Daoy (cell line): Measurements from ENCODE around the gene CLTCL1. TPM values are rescaled to one million over a fixed set of nuclear protein-coding genes. Genes with fewer than 3 reads are reported as not detected.
"Not testable (repeated sequence)": the region's sequence is repeated elsewhere in the genome, so short reads cannot be mapped to it uniquely, and the experiment has no call there.

Experiments used
- DNase-seq: peaks from one replicate; pipeline ENCODE4 v3.0.0-alpha.2; 2015; ENCODE audit warnings: low read depth
- total RNA-seq: library from RNA; depleted of rRNA; stranded (reverse); fragments of >200 nt; shearing (Covaris generic); gene quantifications from 2 replicates; pipeline ENCODE4 v1.2.3, GENCODE V29; 2014

Gene CLTCL1
- total RNA-seq, 1 experiment from 2014 or later = 1.7 TPM

DNA sequence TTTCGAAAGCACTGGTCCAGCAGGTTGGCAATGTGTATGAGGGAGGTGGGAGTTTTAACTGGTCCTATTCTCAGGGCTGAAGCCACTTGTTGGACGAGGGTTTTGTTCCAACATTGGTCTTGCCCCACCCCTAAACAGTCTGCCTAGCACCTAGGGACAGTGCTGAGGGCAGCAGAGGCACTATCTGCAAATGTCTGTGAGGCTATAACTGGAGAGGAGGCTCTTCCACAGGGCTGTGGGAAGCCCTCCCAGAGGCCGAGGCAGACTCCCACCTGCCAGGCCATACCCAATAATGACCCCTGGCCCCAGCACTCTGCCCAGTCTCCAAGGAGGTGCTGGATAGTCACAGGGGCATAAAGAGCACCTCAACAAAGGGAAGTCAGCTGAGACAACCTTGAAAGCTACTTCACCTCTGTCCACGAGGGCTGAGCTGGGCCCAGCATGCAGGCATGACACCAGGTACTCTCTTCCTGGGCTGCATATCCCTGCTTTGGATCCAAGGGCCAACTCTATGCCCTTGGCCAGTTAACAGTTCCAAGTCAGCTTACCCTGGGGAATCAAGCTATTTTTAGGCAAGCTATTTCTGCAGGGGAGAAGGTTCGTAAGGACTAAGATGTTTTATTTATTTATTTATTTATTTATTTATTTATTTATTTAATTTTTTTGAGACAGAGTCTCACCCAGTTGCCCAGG lies 72.8 kb downstream of the CLTCL1 start:
- DNase-seq = no peak

DNA sequence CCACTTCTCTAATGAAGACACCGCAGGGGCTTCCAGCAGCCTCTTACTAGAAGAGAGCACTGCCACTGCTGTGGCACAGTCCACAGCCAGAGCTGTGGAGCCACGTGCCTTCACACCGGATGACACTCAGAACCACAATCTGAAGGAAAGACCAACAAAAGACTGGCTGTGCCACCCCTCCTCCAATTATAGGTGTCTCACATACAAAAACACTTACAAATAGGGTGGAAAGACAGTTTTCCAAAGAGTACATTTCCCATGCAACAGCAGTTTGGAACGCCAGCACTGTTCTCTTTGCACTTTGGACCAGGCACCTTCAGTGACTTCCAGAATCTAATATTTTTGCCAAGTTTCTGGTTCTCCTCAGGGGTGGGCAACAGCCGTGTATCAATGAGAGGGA lies 74.9 kb downstream of the CLTCL1 start:
- DNase-seq = no peak

DNA sequence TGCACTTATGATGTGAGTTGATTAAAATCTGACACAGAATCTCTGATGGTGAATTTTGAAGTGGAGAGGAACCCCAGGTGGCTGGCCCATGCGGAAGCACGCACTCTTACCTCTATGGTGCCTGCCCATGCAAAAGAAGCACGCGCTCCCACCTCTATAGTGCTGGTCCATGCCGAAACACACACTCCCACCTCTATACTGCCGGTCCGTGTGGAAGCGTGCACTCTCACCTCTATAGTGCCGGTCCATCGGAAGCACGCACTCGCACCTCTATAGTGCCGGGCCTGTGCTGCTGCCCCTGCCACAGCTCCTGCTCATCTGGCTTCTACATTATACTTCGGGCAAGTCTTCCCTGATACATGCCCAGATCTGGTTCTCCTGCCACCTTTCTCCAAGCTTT lies 76.2 kb downstream of the CLTCL1 start:
- DNase-seq = no peak

DNA sequence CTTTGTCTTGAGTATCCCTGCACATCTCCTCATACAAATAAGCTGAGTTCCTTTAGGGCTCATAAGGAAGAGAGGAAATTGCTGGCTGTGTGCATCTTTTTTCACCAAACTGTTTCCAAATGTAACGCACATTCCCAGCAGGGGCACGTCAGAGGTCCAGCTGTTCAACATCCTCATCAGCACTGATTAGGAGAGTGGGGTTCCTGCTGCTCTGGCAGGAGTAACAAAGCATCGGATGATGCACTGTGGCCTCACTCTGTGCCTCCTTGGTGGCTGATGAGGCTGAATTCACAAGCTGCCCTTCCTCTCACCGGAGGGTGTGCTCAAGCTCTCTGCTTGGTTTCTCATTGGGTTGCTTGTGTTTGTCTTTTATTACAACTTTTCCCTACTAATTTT lies 77.4 kb downstream of the CLTCL1 start:
- no peak for DNase-seq

DNA sequence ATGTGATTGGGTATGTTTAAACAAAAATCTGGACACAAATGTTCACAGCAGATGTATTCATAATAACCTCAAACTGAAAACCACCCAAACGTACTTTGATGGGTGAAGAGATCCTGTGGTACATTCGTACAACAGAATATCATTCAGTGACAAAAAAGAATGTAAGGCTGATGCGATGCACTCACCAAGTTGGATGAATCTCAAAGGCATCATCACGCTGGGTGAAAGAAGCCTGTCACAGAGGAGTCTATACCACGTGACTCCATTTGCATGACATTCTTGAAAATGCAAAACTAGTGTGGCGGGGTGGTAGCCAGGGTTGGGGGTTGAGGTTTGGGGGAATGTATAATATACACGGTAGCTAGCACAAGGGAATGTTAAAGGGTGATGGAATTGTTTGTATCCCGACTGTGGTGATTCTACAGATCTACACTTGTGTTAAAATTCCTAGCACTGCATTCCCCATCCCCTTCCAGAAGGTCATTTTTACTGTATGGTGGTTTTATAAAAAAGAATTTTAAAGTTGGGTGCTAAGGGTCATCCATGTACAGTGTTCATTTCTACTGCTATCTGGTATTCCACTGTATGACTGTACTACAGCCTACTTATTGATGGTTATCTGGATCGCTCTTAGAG lies 78.0 kb downstream of the CLTCL1 start:
- DNase-seq = no peak

DNA sequence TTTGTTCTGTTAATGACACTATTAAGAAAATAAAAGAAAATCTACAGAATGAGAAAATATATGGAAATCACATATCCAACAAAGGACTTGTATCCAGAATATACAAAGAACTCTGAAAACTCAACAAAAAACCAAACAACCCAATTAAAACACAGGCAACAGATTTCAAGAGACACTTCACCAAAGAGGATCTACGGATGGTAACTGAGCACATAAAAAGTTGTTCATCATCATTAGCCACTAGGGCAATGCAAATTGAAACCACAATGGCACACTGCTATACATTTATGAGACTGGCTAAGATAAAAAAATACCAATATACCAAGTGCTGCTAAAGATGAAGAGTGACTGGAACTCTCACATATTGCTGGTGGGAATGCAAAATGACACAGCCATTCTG lies 78.5 kb downstream of the CLTCL1 start:
- no peak for DNase-seq

DNA sequence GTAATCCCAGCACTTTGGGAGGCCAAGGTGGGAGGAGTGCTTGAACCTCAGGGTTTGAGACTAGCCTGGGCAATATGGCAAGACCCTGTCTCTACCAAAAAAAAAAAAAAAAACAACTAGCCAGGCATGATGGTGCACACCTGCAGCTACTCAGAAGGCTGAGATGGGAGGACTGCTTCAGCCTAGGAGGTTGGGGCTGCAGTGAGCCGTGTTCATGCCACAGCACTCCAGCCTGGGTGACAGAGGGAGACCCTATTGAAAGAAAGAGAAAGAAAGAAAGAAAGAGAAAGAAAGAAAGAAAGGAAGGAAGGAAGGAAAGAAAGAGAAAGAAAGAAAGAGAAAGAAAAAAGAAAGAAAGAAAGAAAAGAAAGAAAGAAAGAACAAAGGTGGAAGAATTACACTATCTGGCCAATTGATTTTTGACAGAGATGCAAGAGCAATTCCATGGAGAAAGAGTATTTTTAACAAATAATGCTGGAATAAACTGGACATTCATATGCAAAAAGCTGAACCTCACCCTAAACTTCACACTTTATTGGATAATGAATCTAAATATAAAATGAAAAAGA lies 79.1 kb downstream of the CLTCL1 start:
- no peak for DNase-seq

DNA sequence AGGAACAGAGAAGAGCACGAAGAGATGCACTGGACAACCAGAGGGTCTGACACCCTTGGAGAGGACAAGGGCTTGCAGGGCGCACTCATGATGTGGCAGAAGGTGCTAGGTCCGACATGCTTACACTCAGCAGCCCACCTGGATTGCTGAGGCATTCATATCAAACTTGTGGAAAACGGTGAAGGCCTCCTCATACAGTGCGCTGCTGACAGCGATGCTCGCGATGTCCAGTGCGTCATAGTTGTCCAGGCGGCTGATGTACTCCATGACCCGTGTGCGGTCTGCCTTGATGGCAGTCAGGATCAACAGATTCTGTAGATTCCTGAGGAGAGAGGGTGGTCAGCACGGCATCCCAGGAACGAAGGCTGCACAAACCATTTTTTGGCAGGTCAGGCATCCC lies 81.3 kb downstream of the CLTCL1 start:
- no peak for DNase-seq

DNA sequence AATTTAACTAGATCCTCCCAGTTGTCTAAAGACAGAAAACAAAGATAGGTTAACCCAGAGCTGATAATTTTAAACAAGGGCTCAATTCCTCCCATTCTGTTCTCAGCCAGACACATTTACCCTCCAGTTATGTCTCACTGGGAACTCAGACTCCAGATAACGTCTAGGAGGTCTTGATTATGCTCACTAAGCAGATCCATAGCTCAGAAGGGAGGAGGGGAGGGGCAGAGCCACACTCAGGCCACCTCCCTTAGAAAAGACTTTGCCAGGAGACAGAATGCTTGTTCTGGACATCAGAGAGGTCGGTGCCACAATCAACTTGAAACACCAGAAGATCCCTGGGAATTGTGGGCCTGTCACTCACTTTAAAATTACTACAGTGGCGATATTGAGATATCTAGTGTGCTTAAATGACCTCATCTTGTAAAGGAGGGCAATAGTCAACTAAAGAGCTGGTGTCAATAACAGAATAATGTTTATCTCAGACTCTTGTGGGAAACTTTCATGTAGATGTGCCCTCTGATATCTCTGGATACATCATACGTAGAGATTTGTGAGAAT lies 83.2 kb downstream of the CLTCL1 start:
- DNase-seq = no peak

DNA sequence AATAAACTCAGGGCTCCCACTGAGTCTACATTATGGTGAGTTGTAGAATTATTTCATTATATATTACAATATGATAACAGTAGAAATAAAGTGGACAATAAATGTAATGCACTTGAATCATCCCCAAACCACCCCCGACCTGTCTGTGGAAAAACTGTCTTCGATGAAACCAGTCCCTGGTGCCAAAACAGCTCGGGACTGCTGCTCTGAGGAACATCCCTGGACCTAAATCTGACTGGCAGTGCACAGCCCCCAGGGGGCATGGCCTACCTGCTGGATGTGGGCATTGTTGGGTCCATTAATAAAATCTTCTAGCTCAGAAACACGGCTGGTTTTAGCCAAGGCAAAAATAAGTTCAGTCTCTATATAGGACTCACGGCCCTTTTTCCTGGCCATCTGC lies 83.6 kb downstream of the CLTCL1 start:
- no peak for DNase-seq

DNA sequence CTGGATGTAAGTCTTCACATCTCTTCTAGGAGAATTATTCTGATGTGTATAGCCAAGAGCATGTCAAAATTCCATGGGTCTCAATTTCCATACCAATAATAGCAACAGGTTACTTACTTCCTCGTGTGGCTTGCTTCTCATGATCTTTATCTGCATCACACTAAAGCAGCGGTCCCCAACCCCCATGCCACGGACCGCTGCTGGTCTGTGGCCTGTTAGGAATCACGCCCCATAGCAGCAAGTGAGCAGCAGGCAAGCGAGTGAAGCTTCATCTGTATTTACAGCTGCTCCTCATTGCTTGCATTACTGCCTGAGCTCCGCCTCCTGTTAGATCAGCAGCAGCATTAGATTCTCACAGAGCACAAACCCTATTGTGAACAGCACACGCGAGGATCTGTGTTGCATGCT lies 84.1 kb downstream of the CLTCL1 start:
- no peak for DNase-seq

DNA sequence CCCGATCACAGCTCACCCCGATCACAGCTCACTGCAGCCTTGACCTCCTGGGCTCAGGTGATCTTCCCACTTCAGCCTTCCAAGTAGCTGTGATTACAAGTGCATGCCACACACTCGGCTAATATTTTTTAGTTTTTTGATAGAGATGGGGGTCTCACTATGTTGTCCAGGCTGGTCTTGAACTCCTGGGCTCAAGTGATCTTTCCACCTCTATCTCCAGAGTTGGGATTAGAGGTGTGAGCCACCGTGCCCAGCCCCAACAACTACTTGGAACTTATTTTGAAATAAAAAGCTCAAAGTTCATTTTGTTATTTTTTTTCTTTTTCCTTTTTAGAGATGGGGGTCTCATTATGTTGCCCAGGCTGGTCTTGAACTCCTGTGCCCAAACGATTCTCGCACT lies 85.2 kb downstream of the CLTCL1 start:
- DNase-seq = no peak

DNA sequence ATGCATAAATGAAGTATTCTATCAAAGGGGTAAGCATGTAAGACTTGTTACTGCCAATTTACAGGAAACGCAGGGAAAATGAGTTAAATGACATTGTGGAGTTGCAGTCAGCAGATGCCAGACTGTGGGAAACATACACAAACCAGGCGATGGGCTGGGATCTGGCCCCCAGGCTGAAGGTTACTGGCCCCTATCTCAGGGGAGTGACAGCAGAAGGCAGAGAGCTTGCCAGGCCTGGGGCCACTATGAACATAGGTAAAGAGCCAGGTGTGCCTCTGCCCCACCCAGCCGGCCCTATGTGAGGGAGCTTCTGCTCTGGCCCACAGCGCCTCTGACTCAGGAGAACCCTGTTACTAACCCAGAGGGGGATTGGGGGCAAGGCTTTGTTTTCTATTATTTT lies 86.9 kb downstream of the CLTCL1 start:
- DNase-seq = no peak

DNA sequence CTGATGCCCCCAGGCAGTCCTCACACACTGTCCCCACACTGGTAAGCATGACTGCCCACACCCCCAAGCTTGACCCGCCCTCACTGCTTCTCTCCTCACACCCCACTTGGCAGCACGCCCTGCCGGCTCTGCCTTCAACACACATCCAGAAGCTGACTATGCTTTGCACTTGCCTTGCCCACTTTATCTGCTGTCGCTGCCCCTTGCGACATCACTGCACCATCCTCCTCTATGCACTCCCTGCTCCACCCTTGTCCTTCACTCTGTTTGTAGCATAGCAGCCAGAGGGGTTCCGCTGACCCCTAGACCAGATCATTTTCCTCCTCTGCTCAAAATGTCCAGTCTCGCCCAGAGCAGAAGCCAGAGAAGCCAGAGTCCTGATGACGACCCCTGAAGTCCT lies 87.7 kb downstream of the CLTCL1 start:
- no peak for DNase-seq

DNA sequence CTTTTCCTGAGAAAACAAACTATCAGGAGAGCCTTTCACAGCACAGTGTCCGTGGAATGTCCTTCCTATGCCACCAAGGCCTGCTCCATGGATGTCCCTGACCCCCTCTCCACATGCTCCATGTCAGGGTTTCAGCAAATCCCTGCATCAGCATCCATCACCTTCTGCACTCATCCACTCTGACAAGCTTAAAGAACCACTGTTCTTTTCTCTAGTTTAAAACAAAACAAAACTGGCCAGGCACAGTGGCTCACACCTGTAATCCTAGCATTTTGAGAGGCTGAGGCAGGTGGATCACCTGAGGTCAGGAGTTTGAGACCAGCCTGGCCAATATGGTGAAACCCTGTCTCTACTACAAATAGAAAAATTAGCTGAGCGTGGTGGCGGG lies 88.7 kb downstream of the CLTCL1 start:
- not testable (repeated sequence) for DNase-seq

DNA sequence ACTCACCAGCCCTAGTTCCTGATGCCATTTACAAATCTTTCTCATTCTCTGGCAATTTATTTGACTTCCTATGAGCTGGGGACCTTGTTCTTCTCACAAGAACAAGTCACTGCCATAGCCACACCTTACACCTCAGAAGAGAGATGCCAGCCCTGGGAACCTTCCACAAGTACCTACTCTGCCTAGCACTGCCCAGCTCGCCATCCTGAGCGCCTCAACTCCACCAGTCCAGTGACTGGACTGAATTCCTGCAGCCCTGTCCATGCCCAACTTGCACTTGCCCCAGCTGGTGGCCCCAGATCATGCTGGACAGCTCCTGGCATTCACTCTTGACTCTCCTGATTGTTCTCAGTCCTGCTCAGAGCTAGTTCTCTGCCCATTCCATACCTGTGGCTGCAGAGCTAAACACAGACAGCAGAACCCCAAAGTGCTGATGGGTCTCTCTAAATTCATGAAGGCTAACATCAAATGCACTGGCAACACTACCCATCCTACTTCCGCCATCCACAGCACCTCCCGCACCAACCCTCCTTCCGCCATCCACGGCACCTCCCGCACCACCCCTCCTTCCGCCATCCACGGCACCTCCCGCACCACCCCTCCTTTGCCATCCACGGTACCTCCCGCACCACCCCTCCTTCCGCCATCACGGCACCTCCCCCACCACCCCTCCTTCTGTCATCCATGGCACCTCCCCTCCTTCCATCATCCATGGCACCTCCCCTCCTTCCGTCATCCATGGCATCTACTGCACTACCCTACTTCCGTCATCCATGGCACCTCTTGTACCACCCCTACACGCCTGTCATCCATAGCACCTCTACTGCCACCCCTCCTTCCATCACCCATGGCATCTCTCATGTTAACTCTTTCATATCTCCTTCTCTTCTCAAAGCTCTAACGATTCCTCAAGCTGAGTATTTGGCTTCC lies 89.4 kb downstream of the CLTCL1 start:
- DNase-seq = no peak

DNA sequence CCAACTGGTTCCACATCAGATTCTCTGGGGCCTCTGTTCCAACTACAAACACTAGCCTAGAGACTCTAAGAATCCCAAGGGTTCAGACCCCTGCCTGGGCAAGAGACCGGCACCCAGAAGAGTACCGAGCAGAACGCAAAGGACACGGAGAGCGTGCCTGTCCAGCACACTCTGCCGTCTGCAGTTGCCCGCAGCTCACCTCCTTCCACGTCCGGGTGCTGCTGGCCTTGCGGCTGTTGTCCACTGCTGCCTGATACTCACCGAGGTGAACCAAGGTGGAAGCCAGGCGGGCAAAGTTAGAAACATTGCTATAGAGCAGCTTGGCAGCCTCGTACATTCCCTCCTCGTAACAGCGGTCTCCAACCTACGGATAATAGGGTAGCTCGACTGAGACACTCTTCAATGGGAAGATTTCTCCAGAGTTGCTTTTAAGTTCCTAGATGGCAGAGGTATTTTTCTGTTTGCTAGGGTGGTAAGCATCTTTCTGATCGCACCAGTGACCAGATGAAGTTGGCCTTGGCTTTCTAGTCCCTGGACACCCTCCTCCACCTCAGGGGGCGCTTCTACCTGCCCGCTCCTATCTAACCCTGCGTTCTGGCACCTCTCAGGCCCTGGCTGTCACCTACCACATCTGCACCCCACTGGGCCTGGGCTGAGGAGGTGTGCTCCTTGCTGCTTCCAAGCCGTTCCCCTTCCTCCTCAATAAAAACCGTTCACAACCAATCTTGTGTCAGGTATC lies 90.2 kb downstream of the CLTCL1 start:
- DNase-seq = no peak

DNA sequence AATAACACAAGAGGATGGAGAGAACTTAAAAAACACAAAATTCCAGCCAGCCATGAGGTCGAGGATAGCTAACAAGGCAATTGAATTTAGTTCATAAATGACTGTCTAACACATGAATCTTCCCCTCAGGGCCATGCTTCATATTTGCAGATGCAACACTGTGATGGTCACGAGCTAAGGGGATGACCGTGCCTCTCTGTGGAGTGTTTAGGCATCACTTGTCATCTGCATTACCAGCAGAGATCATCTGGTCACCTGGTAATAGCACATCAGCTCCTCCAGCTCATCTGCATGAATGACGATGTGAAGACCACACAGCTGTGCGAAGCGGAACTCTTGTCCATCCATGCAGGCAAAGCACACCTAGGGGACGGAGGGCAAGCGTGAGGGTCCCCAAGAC lies 92.0 kb downstream of the CLTCL1 start:
- no peak for DNase-seq

DNA sequence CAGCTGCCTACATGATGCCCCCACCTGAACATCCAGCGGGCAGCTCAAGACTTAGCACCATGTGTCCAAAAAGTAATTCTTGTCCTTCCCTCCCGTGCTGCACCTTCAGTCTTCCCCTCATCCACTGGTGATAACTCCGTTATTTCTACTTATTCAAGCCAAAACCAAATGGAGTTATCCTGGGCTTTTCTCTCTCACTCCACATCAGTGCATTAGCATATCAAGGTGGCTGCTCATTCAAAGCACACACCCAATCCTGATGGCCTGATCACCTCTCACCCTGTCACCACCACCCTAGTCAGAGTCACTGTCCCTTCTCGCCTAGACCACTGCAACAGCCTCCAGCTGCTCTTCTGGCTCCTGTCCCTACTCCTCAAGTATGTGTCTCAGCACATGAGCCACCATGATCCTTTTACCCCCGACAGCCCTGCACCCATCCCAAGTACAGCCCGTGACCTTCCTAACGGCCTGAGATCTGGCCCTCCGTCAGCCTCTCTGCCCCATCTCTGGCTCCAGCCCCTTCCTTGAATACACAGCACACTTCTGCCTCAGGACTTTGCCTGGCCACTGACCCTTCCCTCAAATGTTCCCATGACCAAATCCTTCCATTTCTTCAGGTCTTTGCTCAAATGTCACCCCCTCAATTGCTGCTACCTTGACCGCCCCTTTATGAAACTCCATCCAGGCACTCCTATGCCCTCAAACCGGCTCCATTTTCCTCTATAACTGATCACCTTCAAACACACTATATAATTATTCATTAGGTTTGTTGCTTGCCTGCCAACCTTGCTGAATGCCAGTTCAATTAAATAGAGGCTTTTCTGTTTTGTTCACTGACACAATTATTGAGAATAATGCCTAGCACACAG lies 93.3 kb downstream of the CLTCL1 start:
- no peak for DNase-seq

DNA sequence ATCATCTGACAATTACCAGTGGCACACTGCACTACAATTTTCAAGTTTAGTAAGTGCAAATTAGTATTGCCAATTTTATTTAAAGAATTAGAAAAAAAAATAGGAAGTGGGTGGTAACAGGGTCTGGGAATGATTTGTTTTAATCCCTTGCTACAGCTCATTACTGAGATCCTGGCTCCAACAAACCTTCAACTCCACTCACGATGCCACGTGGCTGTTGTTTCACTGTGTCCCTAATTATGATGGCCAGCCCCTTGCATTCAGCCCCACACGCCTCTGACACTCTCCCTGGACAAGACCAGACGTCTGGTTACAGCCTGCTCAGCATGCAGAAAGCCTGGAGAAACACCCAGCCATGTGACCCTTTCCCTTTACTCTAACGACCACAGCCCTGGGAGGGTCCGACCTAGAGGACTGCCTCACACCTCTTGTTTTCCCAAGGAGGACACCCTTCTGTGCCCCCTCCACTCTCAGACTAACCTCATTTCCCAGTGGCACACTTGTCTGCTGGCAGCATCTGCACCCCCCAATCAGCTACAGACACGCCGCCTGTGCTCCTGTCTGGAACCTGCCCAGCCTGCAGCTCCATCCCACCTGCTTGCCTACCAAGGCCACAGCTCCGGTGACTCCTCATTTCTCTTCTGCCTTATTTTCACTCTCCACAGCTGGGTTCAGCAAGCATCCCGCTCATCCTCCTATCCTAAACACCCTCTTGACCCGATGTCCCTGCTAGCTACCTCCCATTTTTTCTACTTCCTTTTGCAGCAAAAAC lies 94.5 kb downstream of the CLTCL1 start:
- no peak for DNase-seq
